Tibial nerve (tissue), 4 donors: ENCODE results near the gene PPP6R1.

Experiments used
- EP300 ChIP-seq, 2 donors: sonication (generic); formaldehyde crosslinking; IDR thresholded peaks; one replicate each; pipeline ENCODE4 v1.6.1; 2017; ENCODE audit warnings: antibody characterized with exemption in 2 of 2, mild to moderate bottlenecking in 1 of 2
- POLR2A ChIP-seq, 2 donors: fragments of 450-650 bp; IDR thresholded peaks; one replicate each; pipeline ENCODE4 v1.6.1; 2017; ENCODE audit warnings: antibody characterized with exemption in 2 of 2, mild to moderate bottlenecking in 2 of 2, moderate library complexity in 2 of 2
- TF ChIP-seq, protein P1 (sequence below), 5 experiments: fragments of 200-600 bp in 3 of 5; fragments of 450-650 bp in 2 of 5; sonication (generic) in 3 of 5; IDR thresholded peaks; one replicate each; pipeline ENCODE4 v1.5.1; 2016 to 2019; ENCODE audit warnings: antibody characterized with exemption in 5 of 5, mild to moderate bottlenecking in 3 of 5, moderate library complexity in 2 of 5

DNA sequence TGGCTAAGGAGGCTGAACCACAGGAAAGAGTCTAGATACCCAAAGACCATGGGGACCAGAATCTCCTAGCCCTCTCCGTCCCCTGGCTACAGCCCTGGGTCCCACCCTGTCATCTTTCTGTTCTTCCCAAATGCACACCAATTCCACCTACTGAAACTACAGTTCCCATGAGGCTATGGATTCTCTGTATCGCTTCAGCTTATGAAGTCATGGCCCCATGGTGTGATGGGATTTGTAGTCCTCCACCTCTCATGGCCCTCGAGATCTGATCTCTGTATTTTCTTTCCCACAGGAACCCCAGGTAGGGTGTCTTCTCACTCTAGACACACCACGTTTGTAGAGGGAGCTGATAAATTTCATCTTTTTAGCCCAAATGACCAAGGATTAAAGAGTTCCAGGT, 61.3 kb downstream of the PPP6R1 start:
- TF ChIP-seq, protein P1, sequence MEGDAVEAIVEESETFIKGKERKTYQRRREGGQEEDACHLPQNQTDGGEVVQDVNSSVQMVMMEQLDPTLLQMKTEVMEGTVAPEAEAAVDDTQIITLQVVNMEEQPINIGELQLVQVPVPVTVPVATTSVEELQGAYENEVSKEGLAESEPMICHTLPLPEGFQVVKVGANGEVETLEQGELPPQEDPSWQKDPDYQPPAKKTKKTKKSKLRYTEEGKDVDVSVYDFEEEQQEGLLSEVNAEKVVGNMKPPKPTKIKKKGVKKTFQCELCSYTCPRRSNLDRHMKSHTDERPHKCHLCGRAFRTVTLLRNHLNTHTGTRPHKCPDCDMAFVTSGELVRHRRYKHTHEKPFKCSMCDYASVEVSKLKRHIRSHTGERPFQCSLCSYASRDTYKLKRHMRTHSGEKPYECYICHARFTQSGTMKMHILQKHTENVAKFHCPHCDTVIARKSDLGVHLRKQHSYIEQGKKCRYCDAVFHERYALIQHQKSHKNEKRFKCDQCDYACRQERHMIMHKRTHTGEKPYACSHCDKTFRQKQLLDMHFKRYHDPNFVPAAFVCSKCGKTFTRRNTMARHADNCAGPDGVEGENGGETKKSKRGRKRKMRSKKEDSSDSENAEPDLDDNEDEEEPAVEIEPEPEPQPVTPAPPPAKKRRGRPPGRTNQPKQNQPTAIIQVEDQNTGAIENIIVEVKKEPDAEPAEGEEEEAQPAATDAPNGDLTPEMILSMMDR (IDR thresholded peaks at IDR 0.05): no peak
- TF ChIP-seq EP300 (IDR thresholded peaks at IDR 0.05) (no peak), POLR2A (IDR thresholded peaks at IDR 0.05) (no peak)
